Tibial nerve (tissue), 3 donors: Measurements from ENCODE around the gene AKT1.

ENCODE experiments used
- POLR2A ChIP-seq, 2 donors: fragments of 450-650 bp; IDR thresholded peaks; one replicate each; pipeline ENCODE4 v1.6.1; 2017; ENCODE audit warnings: antibody characterized with exemption in 2 of 2, mild to moderate bottlenecking in 2 of 2, moderate library complexity in 2 of 2
- TF ChIP-seq, protein P1 (sequence below), 5 experiments: fragments of 200-600 bp in 3 of 5; fragments of 450-650 bp in 2 of 5; sonication (generic) in 3 of 5; IDR thresholded peaks; one replicate each; pipeline ENCODE4 v1.5.1; 2016 to 2019; ENCODE audit warnings: antibody characterized with exemption in 5 of 5, mild to moderate bottlenecking in 3 of 5, moderate library complexity in 2 of 5

DNA sequence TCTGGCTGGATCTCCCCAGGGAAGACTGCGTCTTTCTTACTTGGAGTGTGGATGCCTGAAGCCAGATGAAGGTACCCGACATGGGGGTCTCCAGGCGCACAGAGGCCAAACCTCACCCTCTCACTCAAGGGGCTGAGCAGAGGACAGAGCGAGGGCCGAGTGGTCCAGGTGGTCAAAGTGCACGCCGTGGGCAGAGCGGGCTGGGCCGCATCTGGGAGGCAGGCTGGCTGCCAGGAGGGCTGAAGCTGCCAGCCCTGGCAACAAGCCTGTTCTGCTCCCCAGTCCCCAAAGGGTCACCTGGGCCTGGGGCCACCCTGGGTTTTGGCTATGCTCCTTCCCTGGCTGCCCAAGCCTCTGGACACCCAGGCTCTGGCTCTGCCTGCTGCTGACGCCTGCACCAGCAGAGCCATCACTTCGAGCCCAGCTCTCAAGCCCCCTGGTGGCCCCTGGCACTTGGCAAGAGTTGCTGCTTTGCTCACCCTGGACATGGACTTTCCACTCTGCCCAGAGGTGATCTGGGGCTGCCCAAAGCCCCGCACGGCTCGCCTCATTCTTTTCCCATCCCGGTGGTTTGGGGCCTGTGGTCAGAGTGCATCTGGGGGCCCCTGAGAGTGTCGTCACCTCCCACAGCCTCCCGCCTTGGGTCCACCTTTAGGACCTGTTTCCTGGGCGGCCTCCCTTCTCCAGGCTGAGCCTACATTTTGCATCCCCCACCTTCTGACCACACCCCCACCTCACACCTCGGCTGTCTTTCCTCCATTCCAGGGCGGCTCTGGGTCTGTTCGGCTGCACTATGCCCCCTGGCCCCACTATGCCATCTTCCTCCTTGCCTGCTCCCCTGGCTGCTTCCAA lies 68.7 kb downstream of the AKT1 start:
- TF ChIP-seq, protein P1, sequence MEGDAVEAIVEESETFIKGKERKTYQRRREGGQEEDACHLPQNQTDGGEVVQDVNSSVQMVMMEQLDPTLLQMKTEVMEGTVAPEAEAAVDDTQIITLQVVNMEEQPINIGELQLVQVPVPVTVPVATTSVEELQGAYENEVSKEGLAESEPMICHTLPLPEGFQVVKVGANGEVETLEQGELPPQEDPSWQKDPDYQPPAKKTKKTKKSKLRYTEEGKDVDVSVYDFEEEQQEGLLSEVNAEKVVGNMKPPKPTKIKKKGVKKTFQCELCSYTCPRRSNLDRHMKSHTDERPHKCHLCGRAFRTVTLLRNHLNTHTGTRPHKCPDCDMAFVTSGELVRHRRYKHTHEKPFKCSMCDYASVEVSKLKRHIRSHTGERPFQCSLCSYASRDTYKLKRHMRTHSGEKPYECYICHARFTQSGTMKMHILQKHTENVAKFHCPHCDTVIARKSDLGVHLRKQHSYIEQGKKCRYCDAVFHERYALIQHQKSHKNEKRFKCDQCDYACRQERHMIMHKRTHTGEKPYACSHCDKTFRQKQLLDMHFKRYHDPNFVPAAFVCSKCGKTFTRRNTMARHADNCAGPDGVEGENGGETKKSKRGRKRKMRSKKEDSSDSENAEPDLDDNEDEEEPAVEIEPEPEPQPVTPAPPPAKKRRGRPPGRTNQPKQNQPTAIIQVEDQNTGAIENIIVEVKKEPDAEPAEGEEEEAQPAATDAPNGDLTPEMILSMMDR (IDR thresholded peaks at IDR 0.05), result no peak
- TF ChIP-seq POLR2A (IDR thresholded peaks at IDR 0.05), result no peak
